HG03064 (cell line): ENCODE data around the gene TEAD1.

Experiments used
- ATAC-seq: cut with Tn5 transposase; IDR thresholded peaks from one replicate; pipeline ENCODE4 v1.9.1; 2021; ENCODE audit warnings: low read depth; ENCODE audit not compliant: unreplicated experiment

Gene TEAD1

DNA sequence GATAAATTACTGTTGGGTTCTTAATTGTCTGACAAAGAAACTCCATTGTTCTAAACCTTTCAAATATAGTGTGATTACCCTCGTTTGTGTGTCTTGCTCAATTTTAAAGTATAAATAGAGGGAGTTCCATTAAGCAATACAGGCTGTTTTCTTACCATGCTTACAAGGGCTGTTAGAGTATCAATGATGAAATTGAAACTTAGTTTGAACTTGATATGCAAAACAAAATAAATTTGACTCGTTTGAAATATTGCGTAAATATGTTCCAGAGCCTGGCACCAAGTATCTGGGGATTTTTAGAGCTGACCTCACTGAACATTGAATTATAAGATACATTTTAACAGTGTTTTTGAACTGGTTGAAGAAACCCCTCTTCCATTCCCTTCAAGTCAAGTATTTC lies 31.7 kb downstream of the TEAD1 start:
- no peak for ATAC-seq

DNA sequence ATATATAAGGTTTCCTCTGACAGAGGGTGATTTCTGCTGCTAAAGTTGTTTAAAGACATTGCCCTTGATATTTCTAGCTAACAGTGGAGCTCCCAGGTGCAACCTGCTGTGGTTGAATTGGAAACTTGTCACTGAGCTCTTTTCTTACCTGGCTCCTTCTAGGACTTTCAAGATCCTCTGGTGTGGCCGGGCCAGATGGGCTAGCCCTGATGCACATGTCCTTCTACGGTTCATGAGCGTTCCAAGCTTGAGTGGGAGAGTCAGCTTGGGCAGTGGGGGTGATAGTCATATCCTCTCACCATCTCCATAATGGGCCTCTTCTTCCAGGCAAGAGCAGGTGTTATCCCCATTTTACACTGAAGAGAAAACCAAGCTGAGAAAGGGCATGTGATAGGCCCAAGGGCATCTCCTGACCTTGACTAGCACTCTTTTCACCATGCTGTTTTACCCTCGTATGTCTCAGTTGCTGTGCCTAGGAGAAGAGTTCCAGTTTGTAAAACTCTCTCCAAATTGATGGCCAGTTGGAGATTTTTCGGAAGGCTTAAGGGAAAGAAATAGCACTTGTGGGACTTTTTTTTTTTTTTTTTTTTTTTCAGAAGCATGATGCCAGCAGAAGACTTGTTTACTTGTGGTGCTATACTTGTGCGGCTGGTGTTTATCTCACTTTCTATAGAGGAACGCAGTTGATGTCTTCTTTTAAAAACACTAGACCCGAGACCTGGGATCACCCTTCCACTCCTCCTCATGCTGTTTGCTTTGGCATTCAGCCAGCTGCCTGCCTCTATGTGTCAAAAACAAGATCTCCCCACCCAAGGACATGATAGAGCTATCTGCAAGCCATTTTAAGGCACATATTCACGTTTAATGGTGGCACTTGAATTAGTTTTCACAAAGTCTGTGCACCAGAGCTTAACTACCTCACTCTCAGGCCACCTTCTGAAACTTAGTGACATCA lies 32.6 kb downstream of the TEAD1 start:
- ATAC-seq, result no peak

DNA sequence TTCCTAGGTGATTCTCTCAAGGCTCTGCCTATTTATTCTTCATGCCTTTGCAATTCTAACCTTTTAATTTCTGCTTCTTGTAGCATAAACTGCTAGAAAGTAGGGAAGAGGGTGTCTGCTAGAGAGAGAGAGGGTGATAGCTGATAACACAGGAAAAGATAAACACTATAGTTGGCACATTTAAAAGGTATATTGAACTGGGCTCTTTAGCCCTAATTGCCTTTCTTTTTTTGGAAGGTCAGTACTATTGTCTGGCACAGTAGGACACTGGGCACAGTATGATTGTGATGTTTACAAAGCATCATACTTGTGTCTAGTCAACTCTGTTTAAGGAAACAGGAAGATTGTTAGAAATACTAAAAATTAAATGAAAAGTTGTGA lies 33.3 kb downstream of the TEAD1 start:
- no peak for ATAC-seq

DNA sequence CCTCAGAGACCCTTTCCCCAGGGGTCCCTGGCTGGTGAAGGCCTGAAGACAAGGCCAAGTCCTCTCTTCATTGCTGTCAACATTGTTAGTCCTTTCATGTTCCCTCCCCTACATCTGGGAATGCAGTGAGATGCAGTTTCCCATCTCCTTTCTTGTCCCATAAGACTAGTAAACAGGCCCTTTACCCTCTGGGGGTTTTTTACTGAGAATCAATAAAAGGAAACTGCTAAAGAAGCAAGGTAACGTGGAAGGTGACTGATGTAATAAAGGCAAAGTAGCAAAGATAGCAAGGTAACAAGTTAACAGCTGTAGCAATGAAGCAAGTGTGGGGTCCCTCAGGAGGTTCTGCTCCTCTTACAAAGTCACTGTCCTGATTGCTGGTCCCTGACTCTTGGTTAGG lies 37.3 kb downstream of the TEAD1 start:
- no peak for ATAC-seq

DNA sequence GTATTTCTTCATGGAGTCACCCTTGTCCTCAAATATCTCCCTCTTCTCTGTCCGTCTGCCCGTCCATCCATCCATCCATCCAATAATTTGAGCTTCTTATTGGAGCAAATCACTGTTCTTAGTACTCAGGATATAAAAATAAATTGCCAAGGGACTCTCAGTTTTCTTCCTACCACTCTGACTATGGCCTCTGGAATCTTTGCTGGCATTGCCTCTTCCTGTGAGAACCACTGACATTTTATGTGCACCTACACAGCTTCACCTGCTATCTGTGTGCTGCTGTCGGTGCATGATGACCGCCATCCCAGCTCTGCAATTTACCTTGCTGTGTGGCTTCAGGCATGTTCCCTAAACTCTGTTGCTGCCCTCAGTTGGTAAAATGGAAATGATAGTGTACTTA lies 37.9 kb downstream of the TEAD1 start:
- ATAC-seq, result no peak

DNA sequence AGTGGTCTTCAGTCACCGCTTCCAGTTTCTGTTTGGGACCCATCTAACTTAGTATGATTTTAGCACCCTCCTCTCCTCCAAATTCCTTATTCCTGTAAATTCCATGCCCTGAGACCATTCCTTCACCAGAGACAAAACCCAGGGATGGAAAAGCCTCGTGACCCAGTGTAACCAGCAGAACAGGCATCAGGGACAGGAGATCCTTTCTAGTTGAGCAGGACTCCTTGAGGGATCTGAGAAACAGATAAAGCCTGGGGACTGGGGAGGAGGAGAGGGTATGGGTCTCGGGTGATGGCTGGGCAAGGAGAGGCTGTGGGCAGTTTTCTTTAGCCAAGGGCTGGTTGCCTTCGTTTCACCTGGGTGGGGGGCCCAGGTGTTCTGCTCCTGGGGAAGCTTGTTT lies 40.9 kb downstream of the TEAD1 start:
- no peak for ATAC-seq

DNA sequence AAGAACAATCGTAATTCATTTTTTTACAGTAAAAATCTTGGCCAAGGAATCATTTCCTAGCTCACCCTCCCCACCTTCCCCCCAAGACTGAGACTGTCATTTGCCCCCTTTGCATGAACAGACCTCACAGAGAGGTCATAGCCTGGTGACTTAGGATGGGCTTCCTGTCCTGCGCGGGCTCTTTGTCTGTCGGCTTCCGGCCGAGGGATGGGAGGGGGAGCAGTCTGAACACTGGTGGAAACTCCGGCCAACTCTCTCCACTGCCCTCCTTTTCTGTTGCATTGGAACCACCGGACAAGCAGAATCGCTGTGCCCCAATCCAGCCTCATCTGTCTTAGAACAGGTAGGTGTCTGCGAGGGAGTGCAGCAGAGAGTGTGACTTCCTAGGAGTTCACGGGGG lies 41.7 kb downstream of the TEAD1 start:
- ATAC-seq, result no peak

DNA sequence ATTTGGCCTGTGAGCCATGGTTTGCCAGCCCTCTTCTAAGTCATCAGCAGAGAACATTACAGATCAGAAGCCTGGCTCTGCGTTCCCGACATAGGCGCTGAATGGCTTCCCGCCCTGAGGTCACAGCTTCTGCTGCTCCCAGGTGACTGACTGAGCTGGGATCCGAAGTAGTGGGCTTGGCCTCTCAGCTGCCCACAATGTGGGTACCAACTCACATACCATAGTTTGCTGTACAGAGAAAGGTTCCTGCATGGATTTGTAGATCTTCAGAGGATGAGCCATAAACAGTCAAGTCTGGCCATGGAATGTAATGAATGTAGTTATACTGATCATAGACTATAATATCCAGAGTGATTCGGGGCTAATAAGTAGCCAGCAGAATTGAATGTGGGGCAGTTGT lies 42.6 kb downstream of the TEAD1 start:
- no peak for ATAC-seq

DNA sequence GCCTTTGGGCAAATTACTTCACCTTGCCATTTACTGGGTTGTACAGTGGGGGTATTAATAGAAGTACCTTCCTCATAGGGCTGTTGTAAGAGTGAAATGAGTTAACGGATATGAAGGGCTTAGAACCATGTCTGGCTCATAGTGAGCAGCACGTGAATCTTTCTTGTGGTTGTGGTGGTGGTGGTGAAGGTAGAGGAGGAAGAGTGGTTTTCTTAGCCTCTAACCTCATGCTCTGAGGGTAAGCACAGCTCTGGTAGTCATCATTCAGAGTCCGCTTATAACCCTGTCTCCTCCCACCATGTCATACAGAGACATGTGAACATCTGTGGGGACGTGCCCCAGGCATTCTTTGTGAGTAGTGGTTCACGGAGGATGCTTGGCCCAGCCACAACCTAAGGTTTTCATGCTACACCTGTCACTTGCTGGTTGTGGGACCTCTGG lies 43.6 kb downstream of the TEAD1 start:
- ATAC-seq, result peak; percentile 92

DNA sequence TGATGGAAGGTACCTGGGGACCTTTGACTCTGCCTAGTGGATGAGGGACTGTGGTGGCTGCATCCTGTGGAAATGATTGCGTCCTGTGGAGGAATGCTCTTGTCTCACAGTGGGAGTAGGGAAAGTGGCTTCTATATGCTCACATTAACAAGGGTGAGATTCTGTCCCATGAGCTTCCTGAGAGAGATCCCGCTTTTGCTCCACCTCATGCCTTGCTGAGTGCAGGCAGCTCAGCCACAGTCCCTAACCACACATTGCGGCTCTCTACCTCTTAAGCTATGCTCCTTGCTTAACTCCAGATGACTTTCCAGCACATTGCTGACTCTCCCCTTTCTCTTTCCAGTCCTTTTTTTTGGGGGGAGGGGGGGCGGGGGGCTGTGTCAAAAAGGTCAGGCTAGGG lies 45.0 kb downstream of the TEAD1 start:
- ATAC-seq, result no peak

DNA sequence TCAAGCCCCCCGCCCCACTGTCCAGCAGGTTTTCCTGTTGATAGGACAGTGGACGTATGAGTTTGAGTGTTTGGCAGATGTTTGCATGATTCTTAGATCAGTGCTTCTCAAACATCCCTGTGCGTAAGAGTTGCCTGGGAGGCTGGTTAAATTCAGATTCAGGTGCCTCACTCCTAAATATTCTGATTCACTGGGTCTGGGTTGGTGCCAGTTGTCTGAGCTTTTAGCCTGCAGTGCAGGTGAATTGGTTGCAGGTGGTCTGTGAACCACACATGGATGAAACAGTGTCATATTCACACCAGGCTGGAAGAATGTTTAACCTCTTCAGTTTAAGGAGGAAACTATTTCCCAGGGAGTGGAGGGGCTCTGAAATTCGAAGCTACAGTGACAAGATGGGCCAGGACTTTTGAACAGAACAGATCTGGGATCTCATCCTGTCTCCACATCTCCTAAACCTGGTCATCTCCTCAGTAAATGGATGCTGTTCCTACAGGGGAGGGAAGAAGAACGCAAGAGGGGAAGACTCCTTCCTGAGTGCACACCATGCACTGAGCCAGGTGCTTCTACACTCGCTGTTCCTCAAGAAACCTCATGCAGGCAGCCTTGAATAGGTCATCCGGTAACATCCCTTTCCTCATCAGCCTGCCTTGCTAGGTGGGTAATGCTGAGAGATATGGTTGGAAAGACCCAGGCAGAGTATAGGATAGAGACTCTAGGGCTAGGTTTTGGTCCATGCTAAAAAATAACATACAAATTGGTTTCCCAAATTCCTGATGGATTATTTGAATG lies 47.8 kb downstream of the TEAD1 start:
- no peak for ATAC-seq

DNA sequence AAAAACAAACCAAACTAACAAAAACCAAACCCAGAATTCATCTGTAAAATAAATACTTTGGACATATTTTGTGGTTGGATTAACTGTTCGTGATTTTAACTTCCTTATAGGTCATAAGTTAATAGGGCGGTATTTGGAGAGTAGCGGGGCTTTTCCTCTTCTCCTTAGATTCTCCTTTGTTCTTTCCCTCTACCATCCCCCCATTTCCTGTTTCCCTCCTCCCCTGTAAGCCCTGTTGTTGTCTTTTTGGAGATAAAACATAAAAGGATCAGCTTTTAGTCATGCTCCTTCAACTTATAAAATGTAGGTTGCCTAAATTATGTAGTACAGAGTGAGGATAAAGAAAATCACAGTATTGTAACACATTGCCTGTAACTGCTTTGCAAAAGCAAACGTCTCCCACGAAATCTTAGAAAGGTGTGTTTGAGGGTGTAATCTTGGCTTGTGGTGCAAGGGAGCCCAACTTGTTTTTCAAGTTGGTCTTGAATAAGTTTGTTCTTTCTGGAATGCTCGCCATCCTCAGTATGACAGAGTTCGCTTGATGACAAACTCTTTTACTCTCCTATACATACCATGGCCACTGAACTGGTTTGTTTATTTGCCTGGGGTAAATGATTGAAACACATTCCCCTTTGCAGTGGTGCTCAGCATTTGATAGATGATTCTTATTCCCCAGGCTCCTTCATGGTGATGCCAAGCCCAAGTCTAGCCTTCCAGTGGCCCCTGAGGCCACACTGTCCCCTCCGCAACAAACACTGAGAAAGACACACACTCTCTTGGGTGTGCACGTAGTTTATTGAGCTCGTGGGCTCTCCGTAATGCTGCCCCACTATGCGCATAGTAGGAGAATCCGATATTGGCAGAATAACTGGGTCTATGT lies 49.4 kb downstream of the TEAD1 start:
- ATAC-seq, result no peak

DNA sequence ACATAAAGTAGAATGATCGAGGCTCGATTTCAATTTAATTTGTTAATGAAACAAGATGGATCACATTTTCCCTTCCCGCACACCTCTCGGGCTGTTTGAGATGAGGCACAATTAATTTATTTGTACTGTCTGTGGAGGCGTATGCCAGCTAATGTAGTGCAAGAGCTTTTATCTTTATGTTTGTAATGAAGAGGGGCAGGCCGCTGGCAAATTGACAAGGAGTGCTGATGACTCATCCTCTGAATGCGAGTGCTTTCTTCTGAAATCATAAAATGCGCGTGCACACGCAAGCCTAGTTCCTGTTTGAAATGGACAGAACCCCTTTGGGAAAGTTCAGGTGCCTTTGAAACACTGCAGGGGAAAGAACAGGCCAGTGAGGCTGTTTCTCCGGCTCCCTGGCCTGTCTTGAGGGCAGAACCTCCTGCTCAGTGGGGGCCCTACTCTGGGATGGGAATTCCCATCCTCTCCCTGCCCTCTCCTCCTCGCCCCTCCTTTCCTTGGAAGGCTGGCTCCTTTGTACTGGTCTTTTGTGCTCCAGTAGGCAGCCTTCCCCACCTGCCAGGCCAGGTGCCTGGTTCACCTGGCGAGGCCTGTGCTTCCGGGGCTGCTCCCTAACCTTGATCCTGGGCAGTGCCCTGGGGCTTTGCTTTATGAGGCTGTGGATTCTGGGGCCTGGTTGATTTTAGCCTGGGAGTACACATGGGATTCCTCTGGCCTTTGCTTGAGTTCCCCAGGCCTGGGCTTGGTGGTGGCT lies 50.3 kb downstream of the TEAD1 start:
- no peak for ATAC-seq

DNA sequence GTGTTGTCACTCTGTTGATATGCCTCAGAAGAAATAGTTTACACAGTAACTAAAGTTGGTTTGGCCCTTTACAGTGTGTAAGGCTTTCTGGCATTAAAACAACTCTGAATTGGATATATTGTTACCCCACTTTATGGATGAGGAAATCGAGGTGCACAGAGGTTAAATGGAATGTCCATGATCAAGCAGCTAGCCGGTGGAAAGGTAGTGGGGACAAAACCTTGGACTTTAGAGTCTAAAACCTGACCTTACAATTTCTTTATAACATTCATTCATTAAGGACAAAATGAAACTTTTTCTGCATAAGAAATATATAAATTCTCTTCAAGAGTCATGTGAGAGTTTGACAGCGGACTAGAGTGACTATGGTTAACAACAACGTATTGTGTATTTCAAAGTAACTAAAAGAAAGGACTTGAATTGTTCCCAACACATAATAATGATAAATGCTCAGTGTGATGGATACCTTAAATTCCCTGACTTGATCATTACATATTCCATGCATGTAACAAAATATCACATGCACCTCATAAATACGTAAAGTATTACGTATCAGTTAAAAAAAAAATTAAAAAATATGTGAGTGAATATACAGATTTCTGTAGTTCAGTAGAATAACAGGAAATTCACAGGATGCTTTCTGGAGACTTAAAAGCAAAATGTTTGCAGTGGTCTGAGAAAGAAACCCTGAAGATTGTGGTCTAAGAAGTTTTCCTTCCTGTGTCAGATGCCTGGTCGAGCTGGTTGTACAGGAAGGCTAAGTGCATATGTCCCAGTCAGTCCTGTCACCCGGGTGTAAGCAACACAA lies 51.0 kb downstream of the TEAD1 start:
- ATAC-seq, result no peak

DNA sequence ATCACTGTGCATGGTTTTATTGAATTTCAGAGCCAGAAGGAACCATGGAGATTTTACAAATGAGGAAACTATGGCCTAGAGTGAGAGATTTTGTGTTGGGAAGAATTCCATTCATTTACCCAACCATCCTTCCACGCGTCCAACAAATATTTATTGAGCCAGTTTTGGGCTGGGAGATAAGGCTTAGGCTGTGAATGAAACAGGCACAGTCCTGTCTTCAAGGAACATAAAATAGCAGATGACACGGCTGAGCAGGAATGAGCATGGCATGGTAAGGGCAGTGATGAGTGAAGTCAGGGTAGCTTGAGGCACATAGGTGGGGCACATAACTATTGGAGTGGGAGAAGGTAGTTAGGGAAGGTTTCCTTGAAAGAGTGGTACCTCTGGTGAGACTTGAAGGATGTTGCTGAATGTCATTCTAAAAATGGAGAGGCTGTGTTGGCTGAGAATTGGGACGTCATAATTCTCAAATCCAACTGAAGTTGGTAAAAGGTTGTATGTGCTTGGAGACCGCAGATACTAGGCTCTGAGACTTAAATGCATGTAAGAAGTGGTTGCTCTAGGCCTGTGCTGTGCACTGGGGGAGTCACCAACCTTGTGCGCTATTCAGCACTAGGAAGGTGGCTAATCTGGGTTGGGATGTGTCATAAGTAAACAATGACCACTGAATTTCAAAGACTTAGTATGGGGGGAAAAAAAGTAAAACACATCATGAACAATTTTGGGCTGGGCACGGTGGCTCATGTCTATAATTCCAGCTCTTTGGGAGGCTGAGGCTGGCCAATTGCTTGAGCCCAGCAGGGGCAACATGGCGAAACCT lies 51.9 kb downstream of the TEAD1 start:
- ATAC-seq, result no peak

DNA sequence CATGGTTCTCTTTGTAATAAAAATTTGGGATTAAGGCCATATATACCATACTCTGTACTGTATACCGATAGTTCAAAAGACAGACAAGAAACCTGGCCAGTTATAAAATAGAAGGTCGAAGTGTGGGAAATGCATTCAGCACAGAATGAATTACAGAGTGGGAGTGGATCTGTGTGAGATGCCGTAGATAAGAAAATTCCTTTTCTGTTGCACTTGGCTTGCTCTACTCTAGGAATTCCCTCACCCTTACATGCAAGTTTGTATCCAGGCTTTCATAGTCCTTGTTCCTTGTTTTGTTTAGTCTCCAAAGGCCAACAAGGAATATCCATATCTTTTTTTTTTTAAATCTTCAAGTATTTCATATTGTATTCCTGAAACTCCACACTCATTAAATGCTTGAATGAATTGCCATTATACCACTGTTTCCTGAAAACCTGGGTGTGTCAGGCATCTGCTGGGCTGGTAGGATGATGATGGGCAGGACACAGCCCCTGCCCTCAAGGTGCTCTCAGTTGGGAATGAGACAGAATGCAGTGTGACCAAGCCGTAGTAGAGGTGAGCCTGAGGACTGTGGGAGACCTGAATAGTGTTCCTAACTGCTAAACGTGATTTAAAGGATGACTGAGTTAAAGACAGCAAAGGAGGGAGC lies 53.5 kb downstream of the TEAD1 start:
- no peak for ATAC-seq

DNA sequence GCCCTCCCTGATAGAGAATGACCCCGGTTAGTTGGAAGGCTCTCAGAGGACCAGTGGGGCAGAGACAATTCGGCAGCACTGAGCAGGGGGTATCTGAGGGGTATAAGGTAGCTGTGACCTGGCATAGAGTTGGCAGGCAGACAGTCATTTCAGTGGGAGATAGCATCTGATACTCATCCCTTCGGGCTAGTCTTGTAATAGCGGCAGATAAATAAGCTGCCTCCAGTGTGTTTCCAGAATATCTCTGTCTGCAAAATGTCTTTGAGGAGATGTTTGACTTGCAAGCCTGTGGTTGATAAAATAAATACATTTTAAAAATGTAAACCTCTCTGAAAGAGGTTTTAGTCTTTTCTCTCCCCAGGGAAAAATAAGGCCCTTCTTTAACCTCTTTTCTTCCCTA lies 54.2 kb downstream of the TEAD1 start:
- no peak for ATAC-seq

DNA sequence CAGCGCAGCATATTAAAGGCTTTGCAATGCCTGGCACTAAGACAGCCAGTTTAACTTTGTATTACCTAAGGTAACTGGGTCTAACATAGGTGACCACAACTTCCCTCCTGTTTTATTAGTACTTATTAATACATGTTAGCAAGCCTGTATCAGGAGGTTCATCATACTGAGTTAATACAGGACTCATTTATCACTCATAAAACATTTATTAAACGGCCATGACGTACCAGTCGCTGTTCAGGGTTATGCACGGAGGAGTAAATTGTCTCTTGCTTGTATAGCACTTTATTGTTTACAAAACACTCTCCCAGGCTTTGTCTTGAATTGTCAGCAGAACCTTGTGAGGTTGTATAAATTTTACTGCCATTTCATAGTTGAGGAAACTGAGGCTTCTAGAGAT lies 55.7 kb downstream of the TEAD1 start:
- ATAC-seq, result no peak
